AG10803 (cell line): ENCODE data around the gene PSMB7.

ENCODE experiments used
- DNase-seq: peaks from one replicate; pipeline ENCODE4 v3.0.0; 2010; ENCODE audit warnings: low read depth
- H3K4me3 ChIP-seq: 2 replicates; pipeline ENCODE4 v1.5.1; 2011; ENCODE audit warnings: mild to moderate bottlenecking, low read length, control low read depth
- TF ChIP-seq, protein P1 (sequence below): conservative IDR thresholded peaks from 2 replicates; pipeline ENCODE4 v1.5.1; 2011; ENCODE audit warnings: mild to moderate bottlenecking, low read length, control low read depth, inconsistent platforms

Gene PSMB7

GRCh38 chr9:124373386-124373785, 41.9 kb downstream of the PSMB7 start:
- no peak overlapping the region for H3K4me3 ChIP-seq
- no peak for DNase-seq
- TF ChIP-seq, protein P1, sequence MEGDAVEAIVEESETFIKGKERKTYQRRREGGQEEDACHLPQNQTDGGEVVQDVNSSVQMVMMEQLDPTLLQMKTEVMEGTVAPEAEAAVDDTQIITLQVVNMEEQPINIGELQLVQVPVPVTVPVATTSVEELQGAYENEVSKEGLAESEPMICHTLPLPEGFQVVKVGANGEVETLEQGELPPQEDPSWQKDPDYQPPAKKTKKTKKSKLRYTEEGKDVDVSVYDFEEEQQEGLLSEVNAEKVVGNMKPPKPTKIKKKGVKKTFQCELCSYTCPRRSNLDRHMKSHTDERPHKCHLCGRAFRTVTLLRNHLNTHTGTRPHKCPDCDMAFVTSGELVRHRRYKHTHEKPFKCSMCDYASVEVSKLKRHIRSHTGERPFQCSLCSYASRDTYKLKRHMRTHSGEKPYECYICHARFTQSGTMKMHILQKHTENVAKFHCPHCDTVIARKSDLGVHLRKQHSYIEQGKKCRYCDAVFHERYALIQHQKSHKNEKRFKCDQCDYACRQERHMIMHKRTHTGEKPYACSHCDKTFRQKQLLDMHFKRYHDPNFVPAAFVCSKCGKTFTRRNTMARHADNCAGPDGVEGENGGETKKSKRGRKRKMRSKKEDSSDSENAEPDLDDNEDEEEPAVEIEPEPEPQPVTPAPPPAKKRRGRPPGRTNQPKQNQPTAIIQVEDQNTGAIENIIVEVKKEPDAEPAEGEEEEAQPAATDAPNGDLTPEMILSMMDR: no peak

- no peak for DNase-seq
- H3K4me3 ChIP-seq: no peak overlapping the region
- TF ChIP-seq, protein P1: no peak
Observed at GRCh38 chr9:124372038-124372437, 43.2 kb downstream of the PSMB7 start.

GRCh38 chr9:124370896-124371582, 44.2 kb downstream of the PSMB7 start:
- TF ChIP-seq, protein P1: no peak
- peak; percentile 60 for DNase-seq
- no peak overlapping the region for H3K4me3 ChIP-seq

DNA sequence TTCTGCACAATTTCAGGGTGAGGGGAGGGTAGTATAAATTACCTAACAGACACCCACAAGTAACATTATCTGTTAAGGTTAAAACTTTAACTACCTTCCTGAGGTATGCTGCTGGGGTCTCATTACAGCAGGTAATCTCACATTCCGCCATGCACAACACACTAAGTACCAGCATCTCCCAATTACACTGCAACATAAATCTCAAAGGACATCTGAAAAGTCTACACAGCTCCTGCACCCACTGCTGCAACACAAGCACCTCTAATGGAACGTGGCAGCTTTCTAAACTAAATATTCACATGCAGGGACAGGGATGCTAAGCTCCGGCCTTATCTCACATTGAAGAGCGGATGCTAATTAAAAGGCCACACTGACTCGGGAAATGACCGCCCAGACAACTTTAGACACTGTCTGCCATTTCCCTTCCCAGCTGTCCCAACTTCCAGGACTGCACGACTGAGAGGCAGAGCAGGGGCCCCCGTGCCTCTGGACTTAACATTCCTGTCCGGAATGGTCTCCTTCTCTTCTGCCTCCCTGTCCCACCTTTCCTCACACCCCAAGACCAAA, 45.9 kb downstream of the PSMB7 start:
- TF ChIP-seq, protein P1: no peak
- no peak for DNase-seq
- no peak overlapping the region for H3K4me3 ChIP-seq

- no peak for DNase-seq
- TF ChIP-seq, protein P1: no peak
Observed at GRCh38 chr9:124368692-124369091, 46.5 kb downstream of the PSMB7 start.

GRCh38 chr9:124366476-124367220, 48.6 kb downstream of the PSMB7 start:
- H3K4me3 ChIP-seq: no peak overlapping the region
- DNase-seq: peak; percentile 44

More at GRCh38 chr9:124368692-124369091, 46.5 kb downstream of the PSMB7 start:
- H3K4me3 ChIP-seq: no peak overlapping the region

More at GRCh38 chr9:124366476-124367220, 48.6 kb downstream of the PSMB7 start:
- TF ChIP-seq, protein P1: no peak
